ENCODE measurements around the gene GPR141. TPM values are rescaled to one million over a fixed set of nuclear protein-coding genes. Genes with fewer than 3 reads are reported as not detected.
A peak's percentile ranks its signal among the peaks of the same experiment; 100 is the strongest.

The GPR141 gene
- total RNA-seq, 4 donors from 2014 or later = 0.78 TPM; not detected in 2

- intact Hi-C loops (cut with DNase I) = no loop called here
- no peak for DNase-seq
- WGBS, 2 donors = 91 to 97% methylated on average over 2 of the region's 2 CpGs
Measured at GRCh38 chr7:37781156-37781555, 97.6 kb downstream of the GPR141 start.

GRCh38 chr7:37782166-37782565 is 98.6 kb downstream of the GPR141 start:
- peaks cover 0 to 9% of the 10 kb centered on the region in 2 donors for H3K4me1 ChIP-seq
- peak; percentile 15 to 21 for DNase-seq
- TF ChIP-seq POLR2A (IDR thresholded peaks at IDR 0.05) = no peak
- TF ChIP-seq CTCF (IDR thresholded peaks at IDR 0.05) = no peak
- no peaks in the 10 kb centered on the region for H3K9me3 ChIP-seq
- no peaks in the 10 kb centered on the region for H3K27me3 ChIP-seq
- intact Hi-C loops (cut with DNase I) = no loop called here
- H3K4me3 ChIP-seq (replicated peaks in 1 of 3) = no peak overlapping the region
- no peak overlapping the region for H3K27ac ChIP-seq
- H3K36me3 ChIP-seq = no peaks in the 10 kb centered on the region

More at GRCh38 chr7:37781156-37781555, 97.6 kb downstream of the GPR141 start:
- Histone ChIP-seq H3K4me3 (replicated peaks in 1 of 3) (no peak overlapping the region), H3K27ac (no peak overlapping the region), H3K36me3 (no peaks in the 10 kb centered on the region), H3K4me1 (peaks cover 0 to 9% of the 10 kb centered on the region in 2 donors), H3K9me3 (no peaks in the 10 kb centered on the region), H3K27me3 (no peaks in the 10 kb centered on the region)
- no peak for TF ChIP-seq POLR2A (IDR thresholded peaks at IDR 0.05)
- TF ChIP-seq CTCF (IDR thresholded peaks at IDR 0.05) = no peak

- Histone ChIP-seq H3K27me3 (no peaks in the 10 kb centered on the region), H3K36me3 (no peaks in the 10 kb centered on the region), H3K9me3 (no peaks in the 10 kb centered on the region), H3K4me1 (peaks cover 0 to 9% of the 10 kb centered on the region in 2 donors), H3K4me3 (replicated peaks in 1 of 3) (no peak overlapping the region), H3K27ac (no peak overlapping the region)
- no peak for TF ChIP-seq POLR2A (IDR thresholded peaks at IDR 0.05)
- WGBS, 2 donors = 80 to 89% methylated on average over 3 of the region's 3 CpGs
- no peak for DNase-seq
- intact Hi-C loops (cut with DNase I) = no loop called here
Measured at GRCh38 chr7:37784015-37784414, 100.4 kb downstream of the GPR141 start.

GRCh38 chr7:37786741-37787569 is 103.4 kb downstream of the GPR141 start:
- Histone ChIP-seq H3K9me3 (no peaks in the 10 kb centered on the region), H3K27me3 (no peaks in the 10 kb centered on the region), H3K36me3 (no peaks in the 10 kb centered on the region), H3K4me3 (replicated peaks in 1 of 3) (no peak overlapping the region), H3K27ac (no peak overlapping the region), H3K4me1 (peaks cover 0 to 5% of the 10 kb centered on the region in 2 donors)
- no peak for TF ChIP-seq POLR2A (IDR thresholded peaks at IDR 0.05)
- WGBS, 2 donors = 74 to 82% methylated on average over 6 of the region's 6 CpGs
- DNase-seq = no peak
- intact Hi-C loops (cut with DNase I) = no loop called here

Other genes with a start within 250 kb of the GPR141 start
- gene ELMO1, start 234.9 kb upstream of the GPR141 start, total RNA-seq = 100 to 1,000 TPM; 168 to 423 (median 312) TPM
- gene NME8, start 164.8 kb downstream of the GPR141 start, total RNA-seq = 1 to 10 TPM in 1 of 4 donors, not detected in 3; 2.6 TPM
- 10 to 100 TPM in 2 of 4 donors, 1 to 10 TPM in 2; 1.8 to 21.8 (median 9.7) TPM for gene SFRP4, start 233.1 kb downstream of the GPR141 start, total RNA-seq
- 100 to 1,000 TPM in 1 of 4 donors, 10 to 100 TPM in 3; 66.9 to 105 (median 77.3) TPM for gene EPDR1, start 236.9 kb downstream of the GPR141 start, total RNA-seq